Measurements from ENCODE around the gene CCT7. TPM values are rescaled to one million over a fixed set of nuclear protein-coding genes. Genes with fewer than 3 reads are reported as not detected.

CCT7 gene
- total and polyA plus RNA-seq, 2 donors (not counting 3 experiments of a cell fraction or from before 2014, with no cell fraction given): 343 to 362 TPM

DNA sequence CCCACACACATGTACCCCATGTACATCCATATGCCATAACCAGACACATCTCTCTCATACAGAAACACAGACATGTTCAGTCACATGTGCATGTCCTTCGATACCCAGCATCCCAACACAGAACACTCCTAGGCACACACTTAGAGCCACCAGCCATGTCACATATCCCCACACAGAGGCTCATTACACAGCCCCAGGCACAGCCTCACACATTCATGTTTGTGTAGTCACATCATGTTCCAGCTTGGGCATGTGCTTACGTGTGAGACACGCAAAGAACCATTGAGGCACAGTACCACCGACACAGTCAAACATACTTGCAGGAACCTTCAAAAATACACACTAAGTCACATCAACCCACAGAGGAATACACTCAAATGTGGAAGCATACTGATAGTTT is 32.9 kb downstream of the CCT7 start:
- BruUV-seq (replicated peaks): no TSS peak
- dilution Hi-C loops (cut with MboI; ENCODE audit: extremely low pct_ligation_motif_present, low sequenced_read_pairs): no loop called here
- Histone ChIP-seq H3K36me3 (ENCODE audit: control insufficient read depth in 2 of 2, extremely low read depth in 1 of 2, insufficient read depth in 2 of 2, low read length in 2 of 2) (no peaks in the 10 kb centered on the region), H3K9ac (replicated peaks; ENCODE audit: extremely low read depth, insufficient read depth, low read length) (no peak overlapping the region), H4K20me1 (replicated peaks; ENCODE audit: control insufficient read depth, extremely low read depth, insufficient read depth, low read length) (no peaks in the 10 kb centered on the region), H3K27ac (ENCODE audit: insufficient read depth, low read depth, low read length) (no peak overlapping the region), H3K27me3 (ENCODE audit: control insufficient read depth in 2 of 2, insufficient read depth in 2 of 2, low read length in 2 of 2) (peaks cover 38 to 44% of the 10 kb centered on the region in 2 experiments), H3K79me2 (ENCODE audit: control insufficient read depth, insufficient read depth, low read length) (no peaks in the 10 kb centered on the region), H2AFZ (ENCODE audit: low read depth, low read length) (no peak overlapping the region), H3K9me1 (replicated peaks; ENCODE audit: control insufficient read depth, extremely low read depth, insufficient read depth, low read length) (no peaks in the 10 kb centered on the region), H3K9me3 (replicated peaks; ENCODE audit: control insufficient read depth, insufficient read depth, low read length) (no peaks in the 10 kb centered on the region), H3K4me1 (ENCODE audit: control insufficient read depth, extremely low read depth, insufficient read depth, low read length) (no peaks in the 10 kb centered on the region), H3K4me2 (ENCODE audit: insufficient read depth, low read length) (no peak overlapping the region), H3K4me3 (replicated peaks in 1 of 3; ENCODE audit: insufficient read depth in 1 of 3, low read depth in 1 of 3, low read length in 3 of 3) (no peak overlapping the region)
- POLR2A ChIA-PET: no interaction called here
- no peak for DNase-seq (ENCODE audit: low read depth, low spot score)
- FAIRE-seq: no peak
- TF ChIP-seq MYC (IDR thresholded peaks at IDR 0.05; ENCODE audit: low read depth, low read length) (no peak), POLR2A (IDR thresholded peaks at IDR 0.05; ENCODE audit: low read depth, low read length) (no peak), JUN (IDR thresholded peaks at IDR 0.05; ENCODE audit: borderline replicate concordance, insufficient read depth, insufficient read length, low read depth) (no peak), EZH2 (IDR thresholded peaks at IDR 0.05; ENCODE audit: borderline replicate concordance, low read depth, low read length, severe bottlenecking) (no peak), POLR2AphosphoS5 (IDR thresholded peaks at IDR 0.05; ENCODE audit: insufficient read depth, low read depth, low read length) (no peak), GATA2 (IDR thresholded peaks at IDR 0.05; ENCODE audit: insufficient read depth, insufficient read length, low read depth, low read length) (no peak), FOS (IDR thresholded peaks at IDR 0.05; ENCODE audit: borderline replicate concordance, insufficient read depth, low read length) (no peak)
- TF ChIP-seq, protein P1, sequence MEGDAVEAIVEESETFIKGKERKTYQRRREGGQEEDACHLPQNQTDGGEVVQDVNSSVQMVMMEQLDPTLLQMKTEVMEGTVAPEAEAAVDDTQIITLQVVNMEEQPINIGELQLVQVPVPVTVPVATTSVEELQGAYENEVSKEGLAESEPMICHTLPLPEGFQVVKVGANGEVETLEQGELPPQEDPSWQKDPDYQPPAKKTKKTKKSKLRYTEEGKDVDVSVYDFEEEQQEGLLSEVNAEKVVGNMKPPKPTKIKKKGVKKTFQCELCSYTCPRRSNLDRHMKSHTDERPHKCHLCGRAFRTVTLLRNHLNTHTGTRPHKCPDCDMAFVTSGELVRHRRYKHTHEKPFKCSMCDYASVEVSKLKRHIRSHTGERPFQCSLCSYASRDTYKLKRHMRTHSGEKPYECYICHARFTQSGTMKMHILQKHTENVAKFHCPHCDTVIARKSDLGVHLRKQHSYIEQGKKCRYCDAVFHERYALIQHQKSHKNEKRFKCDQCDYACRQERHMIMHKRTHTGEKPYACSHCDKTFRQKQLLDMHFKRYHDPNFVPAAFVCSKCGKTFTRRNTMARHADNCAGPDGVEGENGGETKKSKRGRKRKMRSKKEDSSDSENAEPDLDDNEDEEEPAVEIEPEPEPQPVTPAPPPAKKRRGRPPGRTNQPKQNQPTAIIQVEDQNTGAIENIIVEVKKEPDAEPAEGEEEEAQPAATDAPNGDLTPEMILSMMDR (IDR thresholded peaks at IDR 0.05; ENCODE audit: extremely low read depth in 1 of 2, insufficient read depth in 1 of 2, low read depth in 1 of 2, low read length in 2 of 2): no peak
- TF ChIP-seq, protein P2, sequence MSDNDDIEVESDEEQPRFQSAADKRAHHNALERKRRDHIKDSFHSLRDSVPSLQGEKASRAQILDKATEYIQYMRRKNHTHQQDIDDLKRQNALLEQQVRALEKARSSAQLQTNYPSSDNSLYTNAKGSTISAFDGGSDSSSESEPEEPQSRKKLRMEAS (IDR thresholded peaks at IDR 0.05; ENCODE audit: insufficient read depth, insufficient read length): no peak
- intact Hi-C loops (cut with micrococcal nuclease): no loop called here
- CTCF ChIA-PET: no interaction called here

All from endothelial cell of umbilical vein (primary cell).